Measurements from ENCODE around the gene DUSP22. TPM values are rescaled to one million over a fixed set of nuclear protein-coding genes. Genes with fewer than 3 reads are reported as not detected.

DUSP22 gene
- total RNA-seq, 6 donors from 2014 or later: 49.9 to 108 (median 63.8) TPM

DNA sequence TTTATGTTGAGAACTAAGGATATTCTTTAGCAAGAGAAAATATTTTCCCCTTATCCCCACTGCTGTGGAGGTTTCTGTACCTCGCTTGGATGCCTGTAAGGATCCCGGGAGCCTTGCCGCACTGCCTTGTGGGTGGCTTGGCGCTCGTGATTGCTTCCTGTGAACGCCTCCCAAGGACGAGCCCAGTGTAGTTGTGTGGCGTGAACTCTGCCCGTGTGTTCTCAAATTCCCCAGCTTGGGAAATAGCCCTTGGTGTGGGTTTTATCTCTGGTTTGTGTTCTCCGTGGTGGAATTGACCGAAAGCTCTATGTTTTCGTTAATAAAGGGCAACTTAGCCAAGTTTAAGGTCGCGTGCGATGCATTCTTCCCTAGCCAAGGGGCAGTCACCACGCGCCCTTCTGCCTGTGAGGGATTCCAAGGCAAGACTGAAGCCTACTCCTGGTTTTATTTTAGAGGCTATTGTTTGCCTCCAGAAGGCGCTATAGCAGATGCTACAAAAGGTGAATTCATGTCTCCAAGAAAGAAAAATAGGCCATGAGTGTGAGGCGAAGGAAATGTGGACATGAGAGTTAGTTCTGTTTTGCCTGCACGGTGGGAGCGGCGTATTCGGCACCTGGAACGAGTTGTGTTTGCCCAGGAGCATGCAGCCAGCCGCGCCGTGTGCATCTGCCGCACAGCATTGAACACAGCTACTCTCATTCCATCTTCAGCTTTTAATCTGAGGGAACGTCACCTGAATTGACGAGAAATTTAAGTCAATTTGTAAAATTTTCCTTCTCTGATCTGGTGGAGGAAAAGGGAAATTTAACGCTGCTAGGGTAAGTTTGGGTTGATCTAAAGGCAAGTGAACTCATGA, 59.0 kb downstream of the DUSP22 start:
- no peak overlapping the region for H3K27ac ChIP-seq
- no peaks in the 10 kb centered on the region for H3K9me3 ChIP-seq
- H3K4me1 ChIP-seq: no peaks in the 10 kb centered on the region
- TF ChIP-seq POLR2AphosphoS5 (IDR thresholded peaks at IDR 0.05) (no peak), POLR2A (IDR thresholded peaks at IDR 0.05) (no peak), EP300 (IDR thresholded peaks at IDR 0.05) (no peak)
- TF ChIP-seq, protein P1, sequence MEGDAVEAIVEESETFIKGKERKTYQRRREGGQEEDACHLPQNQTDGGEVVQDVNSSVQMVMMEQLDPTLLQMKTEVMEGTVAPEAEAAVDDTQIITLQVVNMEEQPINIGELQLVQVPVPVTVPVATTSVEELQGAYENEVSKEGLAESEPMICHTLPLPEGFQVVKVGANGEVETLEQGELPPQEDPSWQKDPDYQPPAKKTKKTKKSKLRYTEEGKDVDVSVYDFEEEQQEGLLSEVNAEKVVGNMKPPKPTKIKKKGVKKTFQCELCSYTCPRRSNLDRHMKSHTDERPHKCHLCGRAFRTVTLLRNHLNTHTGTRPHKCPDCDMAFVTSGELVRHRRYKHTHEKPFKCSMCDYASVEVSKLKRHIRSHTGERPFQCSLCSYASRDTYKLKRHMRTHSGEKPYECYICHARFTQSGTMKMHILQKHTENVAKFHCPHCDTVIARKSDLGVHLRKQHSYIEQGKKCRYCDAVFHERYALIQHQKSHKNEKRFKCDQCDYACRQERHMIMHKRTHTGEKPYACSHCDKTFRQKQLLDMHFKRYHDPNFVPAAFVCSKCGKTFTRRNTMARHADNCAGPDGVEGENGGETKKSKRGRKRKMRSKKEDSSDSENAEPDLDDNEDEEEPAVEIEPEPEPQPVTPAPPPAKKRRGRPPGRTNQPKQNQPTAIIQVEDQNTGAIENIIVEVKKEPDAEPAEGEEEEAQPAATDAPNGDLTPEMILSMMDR (IDR thresholded peaks at IDR 0.05): no peak
- DNase-seq (peak in 1 of 2 donors; percentile 76), ATAC-seq (ENCODE audit: low FRiP score in 2 of 2) (no peak)
- no peaks in the 10 kb centered on the region for H3K27me3 ChIP-seq
- no peak overlapping the region for H3K4me3 ChIP-seq
- peaks cover 0 to 40% (median 23%) of the 10 kb centered on the region in 4 donors for H3K36me3 ChIP-seq
- 89% methylated on average over 31 of the region's 31 CpGs for WGBS, 2 donors

DNA sequence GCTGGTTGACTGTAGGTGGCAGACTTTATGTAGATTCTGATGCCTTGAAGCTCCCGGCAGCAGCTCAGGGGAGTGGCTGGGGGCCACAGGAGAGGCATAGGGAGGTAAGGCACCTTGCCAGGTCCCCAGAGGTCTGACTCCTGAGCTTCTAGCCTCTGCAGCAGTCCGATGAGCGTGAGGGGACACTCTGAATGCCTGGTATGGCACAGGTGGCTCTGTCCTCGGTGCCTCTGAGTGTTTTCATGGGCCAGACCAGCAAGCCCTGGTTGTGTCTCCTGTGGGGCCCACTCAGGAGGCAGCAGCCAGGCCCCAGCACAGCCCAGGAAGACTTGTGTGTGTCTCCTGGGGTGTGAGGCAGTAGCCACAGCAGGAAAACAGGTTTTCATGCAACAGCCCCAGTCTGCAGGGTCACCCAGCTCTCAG, 59.6 kb downstream of the DUSP22 start:
- DNase-seq: no peak

DNA sequence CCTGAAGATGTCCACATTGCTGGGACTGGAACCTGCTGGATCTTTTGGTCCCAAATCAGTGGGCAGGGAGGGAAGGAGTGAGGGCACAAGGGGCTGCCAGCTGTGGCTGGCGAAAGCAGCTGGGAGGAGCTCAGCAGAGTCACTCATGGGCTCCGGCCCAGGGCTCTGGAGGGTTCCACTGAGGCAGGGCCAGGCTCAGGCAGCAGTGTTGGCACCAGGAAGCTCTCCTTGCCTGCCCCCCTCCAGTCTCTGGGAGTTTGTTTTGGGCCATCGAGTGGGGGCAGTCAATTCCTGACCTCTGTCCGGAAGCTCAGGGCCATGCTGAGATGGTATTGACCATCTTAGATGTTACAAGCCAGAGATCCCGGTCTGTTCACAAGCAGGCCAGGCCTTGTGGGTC, 60.2 kb downstream of the DUSP22 start:
- H3K4me3 ChIP-seq: no peak overlapping the region
- peak in 1 of 2 donors; percentile 73 for DNase-seq
- no peaks in the 10 kb centered on the region for H3K9me3 ChIP-seq
- H3K36me3 ChIP-seq: peaks cover 0 to 32% (median 22%) of the 10 kb centered on the region in 4 donors
- no peak for TF ChIP-seq EP300 (IDR thresholded peaks at IDR 0.05)
- 82 to 92% methylated on average over 5 of the region's 5 CpGs for WGBS, 2 donors
- no peaks in the 10 kb centered on the region for H3K27me3 ChIP-seq
- H3K4me1 ChIP-seq: no peaks in the 10 kb centered on the region
- H3K27ac ChIP-seq: no peak overlapping the region
- no peak for ATAC-seq (ENCODE audit: low FRiP score in 2 of 2)

More for the DNA sequence above, 59.6 kb downstream of the DUSP22 start:
- H3K9me3 ChIP-seq: no peaks in the 10 kb centered on the region
- H3K36me3 ChIP-seq: peaks cover 0 to 36% (median 23%) of the 10 kb centered on the region in 4 donors
- 74 to 81% methylated on average over 4 of the region's 4 CpGs for WGBS, 2 donors
- TF ChIP-seq EP300 (IDR thresholded peaks at IDR 0.05) (no peak), POLR2AphosphoS5 (IDR thresholded peaks at IDR 0.05) (no peak), POLR2A (IDR thresholded peaks at IDR 0.05) (no peak)
- TF ChIP-seq, protein P1 (IDR thresholded peaks at IDR 0.05): no peak
- no peaks in the 10 kb centered on the region for H3K27me3 ChIP-seq
- H3K4me1 ChIP-seq: no peaks in the 10 kb centered on the region
- no peak overlapping the region for H3K27ac ChIP-seq
- ATAC-seq (ENCODE audit: low FRiP score in 2 of 2): no peak
- no peak overlapping the region for H3K4me3 ChIP-seq

DNA sequence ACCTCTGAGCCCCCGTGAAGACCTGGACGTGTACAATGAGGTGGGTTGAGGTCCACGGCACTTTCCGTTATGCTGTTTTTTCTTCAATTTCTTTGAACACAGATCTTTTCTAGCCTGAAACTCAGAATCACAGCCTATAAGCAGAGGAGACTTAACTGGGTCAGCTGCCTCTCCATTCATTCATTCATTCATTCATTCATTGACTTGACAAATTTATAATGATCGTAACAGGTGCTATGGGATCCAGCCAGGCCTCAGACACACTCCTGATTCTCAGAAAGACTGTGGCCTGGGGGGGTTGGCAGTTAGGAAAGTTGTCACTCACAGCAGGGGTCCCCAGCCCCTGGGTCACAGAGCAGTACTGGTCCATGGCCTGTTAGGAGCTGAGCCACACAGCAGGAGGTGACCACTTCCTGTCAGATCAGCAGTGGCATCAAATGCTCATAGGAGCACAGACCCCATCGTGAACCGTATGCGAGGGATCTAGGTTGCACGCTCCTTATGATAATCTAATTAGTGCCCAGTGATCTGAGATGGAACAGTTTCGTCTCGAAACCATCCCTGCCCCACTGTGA, 60.7 kb downstream of the DUSP22 start:
- H3K27me3 ChIP-seq: no peaks in the 10 kb centered on the region
- H3K36me3 ChIP-seq: peaks cover 0 to 28% (median 21%) of the 10 kb centered on the region in 4 donors
- no peak for ATAC-seq (ENCODE audit: low FRiP score in 2 of 2)
- no peak for DNase-seq
- H3K4me1 ChIP-seq: no peaks in the 10 kb centered on the region
- H3K4me3 ChIP-seq: no peak overlapping the region
- TF ChIP-seq, protein P1 (IDR thresholded peaks at IDR 0.05): no peak
- no peak for TF ChIP-seq POLR2AphosphoS5 (IDR thresholded peaks at IDR 0.05)
- no peak for TF ChIP-seq EP300 (IDR thresholded peaks at IDR 0.05)
- no peak for TF ChIP-seq POLR2A (IDR thresholded peaks at IDR 0.05)
- H3K9me3 ChIP-seq: no peaks in the 10 kb centered on the region
- WGBS, 2 donors: 76 to 80% methylated on average over 11 of the region's 11 CpGs
- H3K27ac ChIP-seq: no peak overlapping the region

Measured in upper lobe of left lung (tissue), 6 donors.